HEK293 (cell line): ENCODE data around the gene ZBTB1.

Source experiments
- BCL11A ChIP-seq: fragments of 450-650 bp; formaldehyde crosslinking; IDR thresholded peaks from 2 replicates; pipeline ENCODE4 v1.5.1; 2016; ENCODE audit warnings: low read depth, missing biosample characterization, missing genetic modification characterization
- GFI1B ChIP-seq: fragments of 450-650 bp; formaldehyde crosslinking; IDR thresholded peaks from 2 replicates; pipeline ENCODE4 v1.5.1; 2016; ENCODE audit warnings: missing biosample characterization, missing genetic modification characterization
- GLIS1 ChIP-seq: fragments of 450-650 bp; formaldehyde crosslinking; IDR thresholded peaks from 2 replicates; pipeline ENCODE4 v1.5.1; 2016; ENCODE audit warnings: missing biosample characterization, missing genetic modification characterization
- IKZF3 ChIP-seq: fragments of 450-650 bp; IDR thresholded peaks from 2 replicates; pipeline ENCODE4 v1.5.0; 2018; ENCODE audit warnings: missing biosample characterization, mild to moderate bottlenecking, missing genetic modification characterization, moderate library complexity
- MZF1 ChIP-seq: fragments of 450-650 bp; formaldehyde crosslinking; IDR thresholded peaks from 2 replicates; pipeline ENCODE4 v1.5.1; 2017; ENCODE audit warnings: missing biosample characterization, missing genetic modification characterization, borderline replicate concordance
- SP3 ChIP-seq: fragments of 450-650 bp; formaldehyde crosslinking; IDR thresholded peaks from 2 replicates; pipeline ENCODE4 v1.5.1; 2016; ENCODE audit warnings: missing biosample characterization, missing genetic modification characterization
- SP7 ChIP-seq: fragments of 450-650 bp; formaldehyde crosslinking; IDR thresholded peaks from 2 replicates; pipeline ENCODE4 v1.5.1; 2016; ENCODE audit warnings: missing biosample characterization, missing genetic modification characterization
- ZBTB17 ChIP-seq: fragments of 450-650 bp; formaldehyde crosslinking; IDR thresholded peaks from 2 replicates; pipeline ENCODE4 v1.5.1; 2016; ENCODE audit warnings: missing biosample characterization, missing genetic modification characterization
- ZBTB20 ChIP-seq: fragments of 450-650 bp; formaldehyde crosslinking; IDR thresholded peaks from 2 replicates; pipeline ENCODE4 v1.5.1; 2016; ENCODE audit warnings: missing biosample characterization, missing genetic modification characterization
- ZEB2 ChIP-seq: fragments of 450-650 bp; formaldehyde crosslinking; IDR thresholded peaks from 2 replicates; pipeline ENCODE4 v1.5.1; 2016; ENCODE audit warnings: missing biosample characterization, missing genetic modification characterization
- ZIC2 ChIP-seq: fragments of 450-650 bp; formaldehyde crosslinking; IDR thresholded peaks from 2 replicates; pipeline ENCODE4 v1.5.1; 2016; ENCODE audit warnings: missing biosample characterization, missing genetic modification characterization
- ZNF221 ChIP-seq: fragments of 450-650 bp; formaldehyde crosslinking; IDR thresholded peaks from 2 replicates; pipeline ENCODE4 v1.5.1; 2017; ENCODE audit warnings: missing biosample characterization, missing genetic modification characterization, borderline replicate concordance
- ZNF335 ChIP-seq: fragments of 450-650 bp; formaldehyde crosslinking; conservative IDR thresholded peaks from 2 replicates; pipeline ENCODE4 v1.5.1; 2016; ENCODE audit warnings: missing biosample characterization, missing genetic modification characterization
- ZNF341 ChIP-seq: fragments of 450-650 bp; formaldehyde crosslinking; IDR thresholded peaks from 2 replicates; pipeline ENCODE4; 2016; ENCODE audit warnings: low read depth, missing biosample characterization, missing genetic modification characterization
- ZNF350 ChIP-seq: fragments of 450-650 bp; formaldehyde crosslinking; IDR thresholded peaks from 2 replicates; pipeline ENCODE4 v1.5.0; 2017; ENCODE audit warnings: missing biosample characterization, mild to moderate bottlenecking, missing genetic modification characterization
- ZNF426 ChIP-seq: fragments of 450-650 bp; formaldehyde crosslinking; IDR thresholded peaks from 2 replicates; pipeline ENCODE4 v1.5.1; 2017; ENCODE audit warnings: missing biosample characterization, missing genetic modification characterization, mild to moderate bottlenecking, inconsistent platforms, moderate library complexity
- ZNF510 ChIP-seq: fragments of 450-650 bp; formaldehyde crosslinking; IDR thresholded peaks from 2 replicates; pipeline ENCODE4 v1.5.1; 2018; ENCODE audit warnings: mild to moderate bottlenecking, missing genetic modification characterization, missing biosample characterization; ENCODE audit not compliant: insufficient replicate concordance
- ZNF530 ChIP-seq: fragments of 450-650 bp; formaldehyde crosslinking; IDR thresholded peaks from 2 replicates; pipeline ENCODE4 v1.5.1; 2016; ENCODE audit warnings: low read depth, missing biosample characterization, missing genetic modification characterization
- ZNF560 ChIP-seq: fragments of 450-650 bp; formaldehyde crosslinking; IDR thresholded peaks from 2 replicates; pipeline ENCODE4 v1.5.1; 2017; ENCODE audit warnings: missing biosample characterization, missing genetic modification characterization, borderline replicate concordance
- ZNF585B ChIP-seq: fragments of 450-650 bp; formaldehyde crosslinking; IDR thresholded peaks from 2 replicates; pipeline ENCODE4 v1.5.1; 2016; ENCODE audit warnings: missing biosample characterization, missing genetic modification characterization
- ZNF791 ChIP-seq: fragments of 450-650 bp; formaldehyde crosslinking; IDR thresholded peaks from 2 replicates; pipeline ENCODE4 v1.5.1; 2016; ENCODE audit warnings: missing biosample characterization, missing genetic modification characterization
- ZNF837 ChIP-seq: fragments of 450-650 bp; formaldehyde crosslinking; IDR thresholded peaks from 2 replicates; pipeline ENCODE4 v1.5.1; 2016; ENCODE audit warnings: missing biosample characterization, missing genetic modification characterization
- ZNF843 ChIP-seq: fragments of 450-650 bp; formaldehyde crosslinking; IDR thresholded peaks from 2 replicates; pipeline ENCODE4 v1.5.1; 2016; ENCODE audit warnings: missing biosample characterization, missing genetic modification characterization
- TF ChIP-seq, protein P1 (sequence below): fragments of 450-650 bp; IDR thresholded peaks from 2 replicates; pipeline ENCODE4 v1.5.1; 2018; ENCODE audit warnings: missing biosample characterization, missing genetic modification characterization
- TF ChIP-seq, protein P2 (sequence below): fragments of 450-650 bp; formaldehyde crosslinking; IDR thresholded peaks from 2 replicates; pipeline ENCODE4 v1.5.1; 2016; ENCODE audit warnings: missing biosample characterization, missing genetic modification characterization
- TF ChIP-seq, protein P3 (sequence below): fragments of 450-650 bp; formaldehyde crosslinking; IDR thresholded peaks from 2 replicates; pipeline ENCODE4 v1.5.1; 2016; ENCODE audit warnings: missing biosample characterization, missing genetic modification characterization
- TF ChIP-seq, protein P4 (sequence below): fragments of 450-650 bp; formaldehyde crosslinking; IDR thresholded peaks from 2 replicates; pipeline ENCODE4 v1.5.1; 2017; ENCODE audit warnings: missing biosample characterization, missing genetic modification characterization
- TF ChIP-seq, protein P5 (sequence below): fragments of 450-650 bp; formaldehyde crosslinking; IDR thresholded peaks from 2 replicates; pipeline ENCODE4 v1.5.1; 2017; ENCODE audit warnings: missing biosample characterization, missing genetic modification characterization

ZBTB1 gene

DNA sequence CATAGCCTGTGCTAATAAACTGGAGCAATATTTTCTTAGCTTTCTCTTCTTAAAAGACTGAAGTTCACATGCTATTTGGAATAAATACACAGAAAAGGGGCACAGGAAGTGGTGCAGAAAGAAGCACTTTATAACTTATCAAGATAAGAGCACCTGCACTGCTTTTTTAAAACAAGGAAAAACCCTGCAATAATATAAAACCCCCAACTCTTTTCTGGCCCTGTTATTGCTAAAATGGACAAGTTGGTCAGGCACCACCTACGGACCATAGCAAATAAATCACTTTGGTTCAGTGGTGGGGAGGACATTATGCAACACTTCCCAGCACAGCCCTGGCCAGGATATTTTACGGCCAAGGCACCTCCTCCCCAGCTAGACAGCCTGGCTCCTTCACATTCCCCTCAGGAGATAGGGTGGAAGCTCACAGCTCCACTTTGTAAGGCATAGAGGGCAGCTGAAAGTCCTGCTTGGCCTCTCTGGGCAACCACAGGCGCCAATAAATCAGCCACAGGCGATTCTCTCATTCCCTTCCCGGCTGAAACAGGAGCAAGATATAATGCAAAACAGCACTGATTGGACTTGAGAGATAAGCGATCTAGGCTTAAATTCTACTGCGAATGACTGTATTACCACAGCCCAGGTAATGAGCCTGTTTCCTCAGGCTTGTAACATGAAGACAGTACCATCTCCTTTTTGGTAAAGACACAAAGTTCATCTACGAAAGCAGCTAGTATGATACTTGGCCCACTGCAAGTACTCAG, 3.0 kb upstream of the ZBTB1 start (continued):
- TF ChIP-seq ZNF837 (tag by site-specific recombination) (no peak), ZNF510 (tag by site-specific recombination) (no peak), SP3 (tag by site-specific recombination) (peak; percentile 19; the same call in 1 of the 2 replicates), ZNF530 (tag by site-specific recombination) (no peak), ZNF350 (tag by site-specific recombination) (no peak), SP7 (tag by site-specific recombination) (peak; percentile 76), ZBTB20 (tag by site-specific recombination) (peak; percentile 27; the same call in 1 of the 2 replicates), ZEB2 (0 out of 2 replicates have a peak, but pooled peaks have one; percentile 15), ZNF341 (tag by site-specific recombination) (peak; percentile 96), ZNF585B (tag by site-specific recombination) (no peak), ZNF560 (no peak), BCL11A (tag by site-specific recombination) (no peak), ZNF791 (tag by site-specific recombination) (no peak), GFI1B (0 out of 2 replicates have a peak, but pooled peaks have one; percentile 38), MZF1 (tag by site-specific recombination) (no peak), ZNF843 (tag by site-specific recombination) (no peak), ZNF335 (tag by site-specific recombination) (peak; percentile 53; the same call in 1 of the 2 replicates), ZIC2 (tag by site-specific recombination) (peak; percentile 23; the same call in 1 of the 2 replicates), ZNF221 (tag by site-specific recombination) (no peak), ZNF426 (tag by site-specific recombination) (no peak), ZBTB17 (tag by site-specific recombination) (peak; percentile 39; the same call in 1 of the 2 replicates), GLIS1 (no peak), IKZF3 (tag by site-specific recombination) (peak; percentile 67)
- TF ChIP-seq, protein P1, sequence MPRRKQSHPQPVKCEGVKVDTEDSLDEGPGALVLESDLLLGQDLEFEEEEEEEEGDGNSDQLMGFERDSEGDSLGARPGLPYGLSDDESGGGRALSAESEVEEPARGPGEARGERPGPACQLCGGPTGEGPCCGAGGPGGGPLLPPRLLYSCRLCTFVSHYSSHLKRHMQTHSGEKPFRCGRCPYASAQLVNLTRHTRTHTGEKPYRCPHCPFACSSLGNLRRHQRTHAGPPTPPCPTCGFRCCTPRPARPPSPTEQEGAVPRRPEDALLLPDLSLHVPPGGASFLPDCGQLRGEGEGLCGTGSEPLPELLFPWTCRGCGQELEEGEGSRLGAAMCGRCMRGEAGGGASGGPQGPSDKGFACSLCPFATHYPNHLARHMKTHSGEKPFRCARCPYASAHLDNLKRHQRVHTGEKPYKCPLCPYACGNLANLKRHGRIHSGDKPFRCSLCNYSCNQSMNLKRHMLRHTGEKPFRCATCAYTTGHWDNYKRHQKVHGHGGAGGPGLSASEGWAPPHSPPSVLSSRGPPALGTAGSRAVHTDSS (tag by site-specific recombination), result no peak
- TF ChIP-seq, protein P2, sequence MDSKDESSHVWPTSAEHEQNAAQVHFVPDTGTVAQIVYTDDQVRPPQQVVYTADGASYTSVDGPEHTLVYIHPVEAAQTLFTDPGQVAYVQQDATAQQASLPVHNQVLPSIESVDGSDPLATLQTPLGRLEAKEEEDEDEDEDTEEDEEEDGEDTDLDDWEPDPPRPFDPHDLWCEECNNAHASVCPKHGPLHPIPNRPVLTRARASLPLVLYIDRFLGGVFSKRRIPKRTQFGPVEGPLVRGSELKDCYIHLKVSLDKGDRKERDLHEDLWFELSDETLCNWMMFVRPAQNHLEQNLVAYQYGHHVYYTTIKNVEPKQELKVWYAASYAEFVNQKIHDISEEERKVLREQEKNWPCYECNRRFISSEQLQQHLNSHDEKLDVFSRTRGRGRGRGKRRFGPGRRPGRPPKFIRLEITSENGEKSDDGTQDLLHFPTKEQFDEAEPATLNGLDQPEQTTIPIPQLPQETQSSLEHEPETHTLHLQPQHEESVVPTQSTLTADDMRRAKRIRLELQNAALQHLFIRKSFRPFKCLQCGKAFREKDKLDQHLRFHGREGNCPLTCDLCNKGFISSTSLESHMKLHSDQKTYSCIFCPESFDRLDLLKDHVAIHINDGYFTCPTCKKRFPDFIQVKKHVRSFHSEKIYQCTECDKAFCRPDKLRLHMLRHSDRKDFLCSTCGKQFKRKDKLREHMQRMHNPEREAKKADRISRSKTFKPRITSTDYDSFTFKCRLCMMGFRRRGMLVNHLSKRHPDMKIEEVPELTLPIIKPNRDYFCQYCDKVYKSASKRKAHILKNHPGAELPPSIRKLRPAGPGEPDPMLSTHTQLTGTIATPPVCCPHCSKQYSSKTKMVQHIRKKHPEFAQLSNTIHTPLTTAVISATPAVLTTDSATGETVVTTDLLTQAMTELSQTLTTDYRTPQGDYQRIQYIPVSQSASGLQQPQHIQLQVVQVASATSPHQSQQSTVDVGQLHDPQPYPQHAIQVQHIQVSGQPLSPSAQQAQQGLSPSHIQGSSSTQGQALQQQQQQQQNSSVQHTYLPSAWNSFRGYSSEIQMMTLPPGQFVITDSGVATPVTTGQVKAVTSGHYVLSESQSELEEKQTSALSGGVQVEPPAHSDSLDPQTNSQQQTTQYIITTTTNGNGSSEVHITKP (tag by site-specific recombination), result 0 out of 2 replicates have a peak, but pooled peaks have one; percentile 15
- TF ChIP-seq, protein P3, sequence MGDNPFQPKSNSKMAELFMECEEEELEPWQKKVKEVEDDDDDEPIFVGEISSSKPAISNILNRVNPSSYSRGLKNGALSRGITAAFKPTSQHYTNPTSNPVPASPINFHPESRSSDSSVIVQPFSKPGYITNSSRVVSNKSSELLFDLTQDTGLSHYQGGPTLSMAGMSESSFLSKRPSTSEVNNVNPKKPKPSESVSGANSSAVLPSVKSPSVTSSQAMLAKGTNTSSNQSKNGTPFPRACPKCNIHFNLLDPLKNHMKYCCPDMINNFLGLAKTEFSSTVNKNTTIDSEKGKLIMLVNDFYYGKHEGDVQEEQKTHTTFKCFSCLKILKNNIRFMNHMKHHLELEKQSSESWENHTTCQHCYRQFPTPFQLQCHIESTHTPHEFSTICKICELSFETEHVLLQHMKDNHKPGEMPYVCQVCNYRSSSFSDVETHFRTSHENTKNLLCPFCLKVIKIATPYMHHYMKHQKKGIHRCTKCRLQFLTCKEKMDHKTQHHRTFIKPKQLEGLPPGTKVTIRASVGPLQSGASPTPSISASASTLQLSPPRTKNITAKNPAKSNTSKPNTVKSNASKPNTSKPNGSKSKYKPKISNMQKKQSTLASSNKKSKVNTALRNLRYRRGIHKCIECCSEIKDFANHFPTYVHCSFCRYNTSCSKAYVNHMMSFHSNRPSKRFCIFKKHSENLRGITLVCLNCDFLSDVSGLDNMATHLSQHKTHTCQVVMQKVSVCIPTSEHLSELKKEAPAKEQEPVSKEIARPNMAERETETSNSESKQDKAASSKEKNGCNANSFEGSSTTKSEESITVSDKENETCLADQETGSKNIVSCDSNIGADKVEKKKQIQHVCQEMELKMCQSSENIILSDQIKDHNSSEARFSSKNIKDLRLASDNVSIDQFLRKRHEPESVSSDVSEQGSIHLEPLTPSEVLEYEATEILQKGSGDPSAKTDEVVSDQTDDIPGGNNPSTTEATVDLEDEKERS (tag by site-specific recombination), result no peak
- TF ChIP-seq, protein P4, sequence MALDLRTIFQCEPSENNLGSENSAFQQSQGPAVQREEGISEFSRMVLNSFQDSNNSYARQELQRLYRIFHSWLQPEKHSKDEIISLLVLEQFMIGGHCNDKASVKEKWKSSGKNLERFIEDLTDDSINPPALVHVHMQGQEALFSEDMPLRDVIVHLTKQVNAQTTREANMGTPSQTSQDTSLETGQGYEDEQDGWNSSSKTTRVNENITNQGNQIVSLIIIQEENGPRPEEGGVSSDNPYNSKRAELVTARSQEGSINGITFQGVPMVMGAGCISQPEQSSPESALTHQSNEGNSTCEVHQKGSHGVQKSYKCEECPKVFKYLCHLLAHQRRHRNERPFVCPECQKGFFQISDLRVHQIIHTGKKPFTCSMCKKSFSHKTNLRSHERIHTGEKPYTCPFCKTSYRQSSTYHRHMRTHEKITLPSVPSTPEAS (tag by site-specific recombination), result no peak
- TF ChIP-seq, protein P5, sequence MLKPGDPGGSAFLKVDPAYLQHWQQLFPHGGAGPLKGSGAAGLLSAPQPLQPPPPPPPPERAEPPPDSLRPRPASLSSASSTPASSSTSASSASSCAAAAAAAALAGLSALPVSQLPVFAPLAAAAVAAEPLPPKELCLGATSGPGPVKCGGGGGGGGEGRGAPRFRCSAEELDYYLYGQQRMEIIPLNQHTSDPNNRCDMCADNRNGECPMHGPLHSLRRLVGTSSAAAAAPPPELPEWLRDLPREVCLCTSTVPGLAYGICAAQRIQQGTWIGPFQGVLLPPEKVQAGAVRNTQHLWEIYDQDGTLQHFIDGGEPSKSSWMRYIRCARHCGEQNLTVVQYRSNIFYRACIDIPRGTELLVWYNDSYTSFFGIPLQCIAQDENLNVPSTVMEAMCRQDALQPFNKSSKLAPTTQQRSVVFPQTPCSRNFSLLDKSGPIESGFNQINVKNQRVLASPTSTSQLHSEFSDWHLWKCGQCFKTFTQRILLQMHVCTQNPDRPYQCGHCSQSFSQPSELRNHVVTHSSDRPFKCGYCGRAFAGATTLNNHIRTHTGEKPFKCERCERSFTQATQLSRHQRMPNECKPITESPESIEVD (tag by site-specific recombination), result no peak; the same call in 1 of the 2 replicates
